K562 (cell line): ENCODE results near the gene SVOP.
"Not testable (repeated sequence)": the region's sequence is repeated elsewhere in the genome, so short reads cannot be mapped to it uniquely, and the experiment has no call there.

ENCODE experiments used
- ATF1 ChIP-seq, 2 experiments: fragments of 450-650 bp in 1 of 2; IDR thresholded peaks; 2 replicates each; pipeline ENCODE4 v1.6.1; 2016; ENCODE audit warnings: missing compliant biosample characterization in 1 of 2, missing genetic modification characterization in 1 of 2
- ATF2 ChIP-seq: sonication (generic); formaldehyde crosslinking; IDR thresholded peaks from 2 replicates; pipeline ENCODE4 v1.8.1; 2022; ENCODE audit warnings: missing genetic modification reagents
- C11orf30 ChIP-seq: fragments of 450-650 bp; IDR thresholded peaks from 2 replicates; pipeline ENCODE4 v1.6.1; 2016; ENCODE audit warnings: low read depth, mild to moderate bottlenecking
- EP300 ChIP-seq: IDR thresholded peaks from 2 replicates; pipeline ENCODE4 v1.6.1; 2012; ENCODE audit warnings: low read length, improper control_type of control experiment
- EZH2 ChIP-seq: IDR thresholded peaks from 2 replicates; pipeline ENCODE4 v1.6.1; 2012; ENCODE audit warnings: low read depth, mild to moderate bottlenecking, inconsistent platforms, low read length, borderline replicate concordance
- FOS ChIP-seq: IDR thresholded peaks from 3 replicates; pipeline ENCODE4 v1.6.1; 2011; ENCODE audit not compliant: insufficient read length; ENCODE audit errors: extremely low read depth
- HCFC1 ChIP-seq: IDR thresholded peaks from 2 replicates; pipeline ENCODE4 v1.6.1; 2012; ENCODE audit warnings: low read depth, low read length, improper control_type of control experiment
- MAFF ChIP-seq: IDR thresholded peaks from 2 replicates; pipeline ENCODE4 v1.6.1; 2012; ENCODE audit warnings: low read length, improper control_type of control experiment
- MITF ChIP-seq: IDR thresholded peaks from 2 replicates; pipeline ENCODE4 v1.6.1; 2014; ENCODE audit warnings: antibody characterized with exemption
- SIN3A ChIP-seq, 2 experiments: fragments of 150-350 bp in 1 of 2; IDR thresholded peaks; 2 replicates each; pipeline ENCODE4 v1.6.1; 2011 to 2016; ENCODE audit warnings: borderline replicate concordance in 2 of 2, low read depth in 2 of 2, low read length in 2 of 2, mild to moderate bottlenecking in 2 of 2, moderate library complexity in 2 of 2; ENCODE audit not compliant: control insufficient read depth in 1 of 2
- SNRNP70 ChIP-seq: fragments of 200-400 bp; formaldehyde crosslinking; optimal IDR thresholded peaks from 2 replicates; pipeline ENCODE3; 2017; ENCODE audit warnings: low read depth, low read length

- not testable (repeated sequence) for TF ChIP-seq EP300; SIN3A (IDR thresholded peaks at IDR 0.05; ENCODE audit: borderline replicate concordance in 2 of 2, control insufficient read depth in 1 of 2, low read depth in 2 of 2, low read length in 2 of 2); SNRNP70; ATF2 (CRISPR knock-in tag); C11orf30; EZH2; FOS; MITF; HCFC1; MAFF; ATF1 (CRISPR knock-in tag; IDR thresholded peaks at IDR 0.05); ATF1 (tag; IDR thresholded peaks at IDR 0.05)
Measured at GRCh38 chr12:108859141-108859922, 161.5 kb downstream of the SVOP start.
